Fibroblast of peridontal ligament (primary cell): ENCODE measurements around the gene ZSWIM1.
"Not testable (repeated sequence)": the region's sequence is repeated elsewhere in the genome, so short reads cannot be mapped to it uniquely, and the experiment has no call there.

Experiments
- DNase-seq: peaks from one replicate; pipeline ENCODE4 v3.0.0-alpha.2; 2010; ENCODE audit errors: extremely low read depth

Gene ZSWIM1

DNA sequence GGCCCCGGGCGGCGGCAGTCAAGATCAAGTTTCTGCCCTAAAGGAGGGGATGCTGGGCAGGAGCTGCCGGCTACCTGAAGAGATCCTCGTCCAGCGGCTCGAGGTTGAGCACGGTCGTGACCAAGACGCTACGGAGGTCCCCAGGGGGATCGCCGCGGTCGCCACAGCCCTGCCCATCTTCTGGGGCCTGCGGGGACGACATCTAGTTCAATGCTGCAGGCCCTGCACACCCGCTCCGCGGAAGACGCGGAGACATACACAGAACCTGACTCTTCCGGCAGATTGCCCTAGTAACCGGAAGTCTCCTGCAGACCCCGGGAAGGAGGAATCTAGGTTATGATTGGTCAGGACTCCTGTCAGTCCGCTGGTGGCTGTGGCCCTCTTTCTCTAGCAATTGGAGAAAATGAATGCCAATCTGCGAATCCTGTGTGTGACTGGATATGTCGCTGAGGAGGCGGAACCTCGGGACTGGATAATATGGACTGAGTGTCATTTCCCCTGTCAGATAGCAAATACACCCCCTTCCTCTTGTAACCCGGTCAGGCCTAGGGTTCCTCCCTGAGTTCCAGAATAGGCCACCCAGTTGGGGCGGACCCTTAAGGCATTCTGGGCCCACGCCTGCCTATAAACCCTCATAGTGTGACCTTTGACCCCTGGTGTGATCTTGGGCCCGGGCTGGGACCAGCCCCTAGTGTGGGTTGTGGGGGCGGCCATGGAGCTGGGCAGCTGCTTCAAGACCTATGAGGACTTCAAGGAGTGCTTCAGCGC lies 23.7 kb upstream of the ZSWIM1 start, which contains the start of the genes ACOT8 and ZSWIM3:
Gene ACOT8, minus strand, starts transcription at position 279 of the 768 bp plus-strand sequence. Its CDS starts 77 bp downstream, at position 202.
Gene ZSWIM3, plus strand, starts transcription at position 501 of the 768 bp plus-strand sequence. Its CDS starts 212 bp downstream, at position 713.
- peak; percentile 100 for DNase-seq

DNA sequence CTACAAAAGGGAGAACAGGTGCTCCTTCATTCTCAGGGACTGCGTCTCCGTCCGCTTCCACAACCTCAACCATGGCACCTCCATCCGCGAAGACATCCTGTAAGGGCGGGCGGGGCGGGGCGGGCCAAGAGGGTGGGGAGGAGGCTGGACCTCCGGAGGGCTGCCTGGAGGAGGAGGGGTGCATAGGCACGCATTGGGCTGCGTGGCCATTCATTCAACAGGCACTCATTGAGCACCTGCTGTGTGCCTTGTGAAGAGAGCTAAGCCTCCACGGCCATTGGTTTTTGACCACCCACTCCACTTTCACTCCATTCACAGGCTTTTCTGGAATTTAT lies 23.2 kb upstream of the ZSWIM1 start:
- no peak for DNase-seq

GRCh38 chr20:45859916-45860315 lies 21.1 kb upstream of the ZSWIM1 start:
- DNase-seq, result no peak

- DNase-seq, result no peak
These were observed 20.3 kb upstream of the ZSWIM1 start for GRCh38 chr20:45860560-45861220.

DNA sequence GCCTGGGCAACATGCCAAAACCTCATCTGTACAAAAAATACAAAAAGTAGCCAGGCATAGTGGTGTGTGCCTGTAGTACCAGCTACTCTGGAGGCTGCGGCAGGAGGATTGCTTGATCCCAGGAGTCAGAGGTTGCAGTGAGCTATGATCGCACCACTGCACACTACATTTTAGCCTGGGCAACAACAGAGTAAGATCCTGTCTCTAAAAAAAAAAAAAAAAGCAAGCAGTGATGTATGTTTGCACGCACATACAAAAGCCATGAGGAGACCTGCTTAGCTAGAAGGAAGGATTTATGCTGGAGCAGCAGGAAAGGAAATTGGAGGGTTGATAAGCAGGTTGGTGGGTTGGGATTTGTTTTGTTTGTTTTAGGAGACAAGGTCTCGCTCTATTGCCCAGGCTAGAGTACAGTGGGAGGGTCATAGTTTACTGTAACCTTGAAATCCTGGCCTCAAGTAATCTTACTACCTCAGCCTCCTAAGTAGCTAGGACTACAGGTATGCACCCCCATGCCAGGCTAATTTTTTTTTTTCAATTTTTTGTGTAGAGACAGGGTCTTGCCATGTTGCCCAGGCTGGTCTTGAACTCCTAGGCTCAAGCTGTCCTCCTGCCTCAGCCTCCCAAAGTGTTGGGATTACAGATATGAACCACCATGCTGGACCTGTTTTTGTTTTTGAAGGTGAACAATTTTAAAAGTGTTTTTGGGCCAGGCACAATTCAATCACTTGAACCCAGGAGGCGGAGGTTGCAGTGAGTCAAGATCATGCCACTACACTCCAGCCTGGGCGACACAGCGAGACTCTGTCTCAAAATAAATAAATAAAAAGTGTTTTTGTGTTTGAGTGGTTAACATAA lies 19.6 kb upstream of the ZSWIM1 start:
- no peak for DNase-seq

DNA sequence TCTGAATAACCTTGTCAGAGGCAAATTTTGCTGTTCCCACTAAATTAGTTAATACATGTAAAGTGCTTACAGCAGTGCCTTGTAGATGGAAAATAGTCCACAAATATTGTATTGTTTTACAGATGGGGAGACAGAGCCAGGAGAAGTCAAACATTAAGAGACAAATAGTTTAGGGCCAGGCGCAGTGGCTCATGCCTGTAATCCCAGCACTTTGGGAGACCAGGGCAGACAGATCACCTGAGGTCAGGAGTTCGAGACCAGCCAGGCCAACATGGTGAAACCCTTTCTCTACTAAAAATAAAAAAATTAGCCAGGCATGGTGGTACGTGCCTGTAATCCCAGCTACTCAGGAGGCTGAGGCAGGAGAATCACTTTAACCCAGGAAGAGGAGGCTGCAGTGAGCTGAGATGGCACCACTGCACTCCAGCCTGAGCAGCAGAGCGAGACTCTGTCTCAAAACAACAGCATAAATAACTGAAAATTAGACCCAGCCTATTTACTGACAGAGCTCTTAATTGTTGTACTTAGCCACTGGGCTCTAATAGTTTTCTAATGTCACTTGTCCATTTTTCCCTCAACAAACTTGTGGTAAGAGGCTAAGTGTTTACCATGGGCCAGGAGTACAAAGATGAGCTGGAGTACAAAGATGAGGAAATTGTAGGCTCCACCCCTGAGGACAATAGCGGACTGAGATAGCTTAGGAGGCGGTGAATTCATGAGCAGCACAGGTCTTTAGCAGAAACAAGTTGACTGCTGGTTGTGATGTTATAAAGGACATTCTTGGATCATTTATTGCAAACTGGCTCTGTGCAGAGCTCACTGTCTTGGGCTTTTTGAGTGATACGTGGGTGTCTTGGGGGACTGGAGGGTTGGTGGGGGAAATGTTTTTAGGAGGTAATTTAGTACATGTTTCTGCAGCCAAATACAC lies 17.2 kb upstream of the ZSWIM1 start:
- DNase-seq, result no peak

DNA sequence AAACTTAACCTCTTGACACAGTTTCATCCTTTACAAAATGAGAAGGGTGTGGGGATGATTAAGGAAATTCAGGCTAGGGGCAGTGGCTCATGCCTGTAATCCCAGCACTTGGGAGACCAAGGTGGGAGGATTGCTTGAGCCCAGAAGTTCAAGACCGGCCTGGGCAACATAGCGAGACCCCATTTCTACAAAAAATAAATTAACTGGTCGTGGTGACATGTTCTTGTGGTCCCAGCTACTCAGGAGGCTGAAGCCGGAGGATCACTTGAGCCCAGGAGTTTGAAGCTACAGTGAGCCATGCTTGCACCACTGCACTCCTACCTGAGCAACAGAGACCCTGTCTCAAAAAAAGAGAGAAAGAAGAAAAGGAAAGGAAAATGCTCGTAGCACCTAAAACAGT lies 14.6 kb upstream of the ZSWIM1 start:
- DNase-seq, result no peak

- no peak for DNase-seq
These were observed 13.8 kb upstream of the ZSWIM1 start for GRCh38 chr20:45867136-45867818.

DNA sequence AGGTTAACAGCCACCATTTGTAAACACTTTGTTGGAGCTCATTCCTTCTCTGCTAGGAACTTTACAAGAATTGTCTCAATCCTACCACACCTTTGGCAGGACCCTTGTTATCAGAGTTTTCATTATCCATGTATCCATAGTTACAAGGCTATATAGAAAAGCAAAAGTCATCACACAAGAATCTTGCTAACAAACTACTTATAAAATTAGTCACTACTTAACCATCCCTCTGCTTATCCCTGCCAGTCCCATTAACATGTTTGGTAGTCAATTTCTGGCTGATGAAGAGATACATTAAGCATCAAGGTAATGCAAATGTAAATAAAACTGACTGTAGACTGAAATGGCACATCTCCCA lies 13.2 kb upstream of the ZSWIM1 start:
- peak; percentile 67 for DNase-seq

GRCh38 chr20:45872626-45873025 lies 8.4 kb upstream of the ZSWIM1 start:
- DNase-seq, result no peak

DNA sequence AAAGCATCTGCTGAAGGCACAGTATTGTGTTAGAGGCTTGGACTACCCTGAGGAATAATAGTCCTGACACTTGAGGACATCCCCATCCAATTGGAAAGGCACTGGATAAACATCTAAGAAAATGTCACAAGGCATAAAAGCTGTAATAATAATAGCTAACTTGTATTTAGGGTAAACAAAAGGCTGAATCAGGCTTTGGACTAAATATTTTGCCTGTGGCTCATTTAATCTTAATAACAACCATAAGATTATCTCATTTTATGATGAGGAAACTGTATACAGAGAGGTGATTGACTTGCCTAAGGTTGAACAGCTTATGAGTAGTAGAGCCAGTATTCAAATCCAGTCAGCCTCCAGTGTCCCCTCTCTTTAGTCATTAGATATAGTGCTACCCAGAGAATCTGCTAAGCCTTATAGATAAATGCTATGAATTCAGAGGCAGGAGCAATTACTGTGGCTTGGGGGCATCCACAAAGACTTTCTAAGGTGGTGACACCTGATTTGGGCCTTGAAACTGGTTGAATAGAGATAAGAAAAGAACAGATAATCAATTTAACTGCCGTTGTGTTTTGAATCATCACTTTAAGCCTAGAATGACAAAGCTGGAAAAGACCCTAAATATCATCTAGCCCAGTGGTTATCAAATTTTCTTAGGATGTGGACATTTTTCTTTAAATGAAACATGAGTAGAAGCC lies 7.5 kb upstream of the ZSWIM1 start:
- no peak for DNase-seq

DNA sequence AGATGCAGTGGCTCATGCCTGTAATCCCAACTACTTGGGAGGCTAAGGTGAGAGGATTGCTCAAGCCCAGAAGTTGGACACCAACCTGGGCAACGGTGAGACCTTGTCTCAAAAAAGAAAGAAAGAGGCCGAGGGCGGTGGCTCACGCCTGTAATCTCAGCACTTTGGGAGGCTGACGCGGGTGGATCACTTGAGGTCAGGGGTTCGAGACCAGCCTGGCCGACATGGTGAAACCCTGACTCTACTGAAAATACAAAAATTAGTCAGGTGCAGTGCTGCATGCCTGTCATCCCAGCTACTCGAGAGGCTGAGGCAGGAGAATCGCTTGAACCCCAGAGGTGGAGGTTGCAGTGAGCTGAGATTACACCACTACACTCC lies 6.9 kb upstream of the ZSWIM1 start:
- DNase-seq, result not testable (repeated sequence)

DNA sequence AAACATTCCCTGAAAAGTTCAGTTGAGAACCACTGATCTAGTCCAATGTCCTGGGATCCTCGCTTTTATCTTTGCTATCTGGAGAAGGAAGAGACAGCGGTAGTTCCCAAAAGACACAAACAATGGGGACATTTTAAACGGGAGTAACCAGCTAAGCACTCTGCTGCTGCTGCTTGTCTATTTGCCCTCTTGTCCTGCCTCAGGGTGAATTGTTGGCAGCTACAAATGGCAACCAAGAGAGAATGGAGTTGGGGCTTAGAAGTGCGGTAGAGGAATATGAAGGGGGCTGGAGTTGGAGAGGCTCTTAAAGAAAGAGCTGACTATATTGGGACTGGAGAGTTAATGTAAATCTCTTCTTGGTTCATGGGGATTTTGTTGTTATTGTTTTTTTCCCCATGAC lies 6.5 kb upstream of the ZSWIM1 start:
- no peak for DNase-seq

- DNase-seq, result peak; percentile 47
These were observed 2.8 kb upstream of the ZSWIM1 start for GRCh38 chr20:45878076-45878761.

- no peak for DNase-seq
These were observed 1.6 kb downstream of the ZSWIM1 start for GRCh38 chr20:45882469-45883099.

DNA sequence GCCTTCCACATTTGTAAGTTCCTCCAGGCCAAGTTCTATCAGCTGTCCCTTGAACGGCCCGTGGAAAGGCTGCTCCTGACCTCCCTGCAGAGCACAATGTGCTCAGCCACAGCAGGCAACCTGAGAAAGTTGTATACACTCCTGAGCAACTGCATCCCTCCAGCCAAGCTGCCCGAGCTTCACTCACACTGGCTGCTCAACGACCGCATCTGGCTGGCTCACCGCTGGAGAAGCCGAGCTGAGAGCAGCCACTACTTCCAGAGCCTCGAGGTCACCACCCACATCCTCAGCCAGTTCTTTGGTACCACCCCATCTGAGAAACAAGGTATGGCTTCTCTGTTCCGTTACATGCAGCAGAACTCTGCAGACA lies 2.1 kb downstream of the ZSWIM1 start:
- DNase-seq, result no peak

DNA sequence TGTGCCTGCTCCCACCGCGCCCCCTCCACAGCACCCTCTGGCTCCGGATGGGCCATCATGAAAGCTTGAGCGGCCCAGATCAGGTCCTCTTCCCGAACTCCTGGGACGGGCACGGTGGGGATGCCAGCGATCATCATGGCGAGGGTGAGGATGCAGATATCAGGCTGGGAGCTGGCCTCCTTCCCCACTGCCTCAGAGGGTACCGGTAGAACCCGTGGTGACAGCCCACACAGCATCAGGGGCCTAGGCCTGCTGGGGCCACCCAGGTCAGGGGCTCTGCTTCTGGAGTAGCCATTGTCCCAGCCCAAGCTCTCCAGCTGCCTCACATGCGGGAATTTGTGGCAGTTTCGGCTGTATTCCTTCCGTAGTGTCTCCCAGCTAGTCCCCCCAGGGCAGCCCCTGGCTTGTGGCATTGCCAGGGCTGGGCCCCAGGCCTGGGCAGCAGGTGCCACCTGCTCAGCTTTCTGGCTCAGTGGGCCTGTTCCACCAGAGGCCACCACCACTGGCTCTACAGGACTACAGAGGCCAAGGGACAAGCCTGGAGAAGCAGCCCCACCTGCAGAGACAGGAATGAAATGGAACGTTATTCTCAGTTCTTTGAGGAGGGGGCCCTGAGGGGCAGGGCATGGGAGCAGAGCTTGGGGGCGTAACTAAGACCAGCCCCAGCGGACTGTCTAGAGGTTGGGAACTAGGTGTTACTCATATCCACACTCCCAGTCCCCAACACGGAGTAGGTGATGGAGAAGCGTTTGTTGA lies 5.7 kb downstream of the ZSWIM1 start:
- no peak for DNase-seq

GRCh38 chr20:45887346-45887715 lies 6.3 kb downstream of the ZSWIM1 start, which contains the start of gene SPATA25:
SPATA25 (minus strand) TSS chr20:45887622; CDS start chr20:45887590, 32 bp downstream.
- DNase-seq, result no peak
